ENCODE measurements around the gene CAPNS1.

CAPNS1 gene

DNA sequence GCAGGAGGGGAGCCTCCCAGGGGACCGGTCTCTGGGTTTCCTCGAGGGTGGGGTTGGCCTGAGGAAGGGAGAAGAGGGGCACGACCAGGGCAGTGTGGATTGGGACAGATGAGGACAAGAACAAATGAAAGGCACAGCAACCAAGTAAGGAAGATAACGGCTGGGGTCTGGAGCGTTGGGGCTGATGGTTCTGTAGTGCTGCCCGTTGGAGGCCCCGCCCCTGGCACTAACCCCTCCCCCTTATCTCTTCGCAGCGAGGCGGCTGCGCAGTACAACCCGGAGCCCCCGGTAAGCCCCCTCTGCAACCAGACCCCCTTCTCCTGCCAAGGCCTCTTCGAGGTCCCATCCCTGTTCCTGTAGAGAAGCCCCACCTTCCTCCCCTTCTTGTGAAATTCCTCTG, 2.2 kb downstream of the CAPNS1 start:
- Histone ChIP-seq H3K4me3 (replicated peaks; ENCODE audit: insufficient read depth, low read length) (no peak overlapping the region), H3K27me3 (ENCODE audit: insufficient read depth, poor library complexity, severe bottlenecking) (no peaks in the 10 kb centered on the region), H3K27ac (replicated peaks) (no peak overlapping the region)
- no peak for DNase-seq (ENCODE audit: low read depth in 1 of 2, low spot score in 1 of 2)
- no peak for TF ChIP-seq GABPA (IDR thresholded peaks at IDR 0.05; ENCODE audit: low read depth)
- TF ChIP-seq, protein P1, sequence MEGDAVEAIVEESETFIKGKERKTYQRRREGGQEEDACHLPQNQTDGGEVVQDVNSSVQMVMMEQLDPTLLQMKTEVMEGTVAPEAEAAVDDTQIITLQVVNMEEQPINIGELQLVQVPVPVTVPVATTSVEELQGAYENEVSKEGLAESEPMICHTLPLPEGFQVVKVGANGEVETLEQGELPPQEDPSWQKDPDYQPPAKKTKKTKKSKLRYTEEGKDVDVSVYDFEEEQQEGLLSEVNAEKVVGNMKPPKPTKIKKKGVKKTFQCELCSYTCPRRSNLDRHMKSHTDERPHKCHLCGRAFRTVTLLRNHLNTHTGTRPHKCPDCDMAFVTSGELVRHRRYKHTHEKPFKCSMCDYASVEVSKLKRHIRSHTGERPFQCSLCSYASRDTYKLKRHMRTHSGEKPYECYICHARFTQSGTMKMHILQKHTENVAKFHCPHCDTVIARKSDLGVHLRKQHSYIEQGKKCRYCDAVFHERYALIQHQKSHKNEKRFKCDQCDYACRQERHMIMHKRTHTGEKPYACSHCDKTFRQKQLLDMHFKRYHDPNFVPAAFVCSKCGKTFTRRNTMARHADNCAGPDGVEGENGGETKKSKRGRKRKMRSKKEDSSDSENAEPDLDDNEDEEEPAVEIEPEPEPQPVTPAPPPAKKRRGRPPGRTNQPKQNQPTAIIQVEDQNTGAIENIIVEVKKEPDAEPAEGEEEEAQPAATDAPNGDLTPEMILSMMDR (IDR thresholded peaks at IDR 0.05; ENCODE audit: insufficient read depth, low read length) = no peak
- TF ChIP-seq REST (IDR thresholded peaks at IDR 0.05; ENCODE audit: insufficient replicate concordance, low read depth) = no peak
- TF ChIP-seq POLR2AphosphoS5 (IDR thresholded peaks at IDR 0.05; ENCODE audit: low read depth) = no peak
- TF ChIP-seq SPI1 (IDR thresholded peaks at IDR 0.05; ENCODE audit: borderline replicate concordance, low read depth) = no peak

GRCh38 chr19:36142496-36142895, 2.6 kb downstream of the CAPNS1 start:
- H3K27ac ChIP-seq (replicated peaks) = no peak overlapping the region
- H3K27me3 ChIP-seq (ENCODE audit: insufficient read depth, poor library complexity, severe bottlenecking) = no peaks in the 10 kb centered on the region
- TF ChIP-seq REST (IDR thresholded peaks at IDR 0.05; ENCODE audit: insufficient replicate concordance, low read depth) (no peak), SPI1 (IDR thresholded peaks at IDR 0.05; ENCODE audit: borderline replicate concordance, low read depth) (no peak), POLR2AphosphoS5 (IDR thresholded peaks at IDR 0.05; ENCODE audit: low read depth) (no peak), GABPA (IDR thresholded peaks at IDR 0.05; ENCODE audit: low read depth) (no peak)
- TF ChIP-seq, protein P1 (IDR thresholded peaks at IDR 0.05; ENCODE audit: insufficient read depth, low read length) = no peak
- no peak for DNase-seq (ENCODE audit: low read depth in 1 of 2, low spot score in 1 of 2)
- no peak overlapping the region for H3K4me3 ChIP-seq (replicated peaks; ENCODE audit: insufficient read depth, low read length)

- no peak for DNase-seq (ENCODE audit: low read depth in 1 of 2, low spot score in 1 of 2)
Measured at GRCh38 chr19:36144624-36145023, 4.8 kb downstream of the CAPNS1 start.

More at GRCh38 chr19:36144624-36145023, 4.8 kb downstream of the CAPNS1 start:
- TF ChIP-seq SPI1 (IDR thresholded peaks at IDR 0.05; ENCODE audit: borderline replicate concordance, low read depth) (no peak), REST (IDR thresholded peaks at IDR 0.05; ENCODE audit: insufficient replicate concordance, low read depth) (no peak), POLR2AphosphoS5 (IDR thresholded peaks at IDR 0.05; ENCODE audit: low read depth) (no peak), GABPA (IDR thresholded peaks at IDR 0.05; ENCODE audit: low read depth) (no peak)
- TF ChIP-seq, protein P1 (IDR thresholded peaks at IDR 0.05; ENCODE audit: insufficient read depth, low read length) = no peak
- H3K27ac ChIP-seq (replicated peaks) = no peak overlapping the region
- no peak overlapping the region for H3K4me3 ChIP-seq (replicated peaks; ENCODE audit: insufficient read depth, low read length)
- H3K27me3 ChIP-seq (ENCODE audit: insufficient read depth, poor library complexity, severe bottlenecking) = no peaks in the 10 kb centered on the region

Data from HL-60 (cell line).